NT2/D1 (cell line): ENCODE data around the gene RAD50.

Source experiments
- SUZ12 ChIP-seq: IDR thresholded peaks from 2 replicates; pipeline ENCODE4 v1.6.1; 2011; ENCODE audit not compliant: insufficient read length, insufficient read depth; ENCODE audit errors: extremely low read depth
- YY1 ChIP-seq: IDR thresholded peaks from 2 replicates; pipeline ENCODE4 v1.6.1; 2011; ENCODE audit not compliant: insufficient read length, insufficient read depth
- ZNF274 ChIP-seq: IDR thresholded peaks from 2 replicates; pipeline ENCODE4 v1.6.1; 2011; ENCODE audit warnings: mild to moderate bottlenecking, low read depth, low read length

DNA sequence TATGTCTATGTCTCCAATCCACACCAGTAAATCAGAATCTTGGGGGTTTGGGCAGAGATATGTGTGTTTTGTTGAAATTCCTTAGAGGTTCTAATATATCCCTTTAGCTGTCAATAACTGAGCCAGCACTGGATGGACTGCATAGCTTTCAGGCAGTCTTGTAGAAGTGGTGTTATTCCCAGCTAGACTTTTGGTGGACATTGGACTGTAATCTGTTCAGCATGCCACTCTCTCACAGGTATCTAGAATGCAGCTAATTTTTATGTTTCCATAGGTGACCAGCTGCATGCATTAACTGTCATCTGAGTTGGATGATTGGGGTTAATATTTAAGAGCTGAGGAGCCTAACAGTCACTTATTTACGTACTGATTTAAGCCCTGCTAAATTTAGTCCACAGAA is 56.1 kb downstream of the RAD50 start:
- TF ChIP-seq ZNF274: no peak
- TF ChIP-seq YY1: no peak
- no peak for TF ChIP-seq SUZ12
